OCI-LY3 (cell line): ENCODE results near the gene SMIM41.

Experiments used
- EZH2phosphoT487 ChIP-seq: fragments of 200-600 bp; shearing (Covaris generic); IDR thresholded peaks from 2 replicates; pipeline ENCODE4 v1.6.1; 2018; ENCODE audit warnings: antibody characterized with exemption, mixed run types, low read depth
- TF ChIP-seq, protein P1 (sequence below): fragments of 200-600, 300-600 bp; sonication (generic); IDR thresholded peaks from 2 replicates; pipeline ENCODE4 v1.5.1; 2014; ENCODE audit warnings: antibody characterized with exemption, low read length, low read depth

GRCh38 chr12:52079576-52080402 is at the start of gene SMIM41:
- TF ChIP-seq, protein P1, sequence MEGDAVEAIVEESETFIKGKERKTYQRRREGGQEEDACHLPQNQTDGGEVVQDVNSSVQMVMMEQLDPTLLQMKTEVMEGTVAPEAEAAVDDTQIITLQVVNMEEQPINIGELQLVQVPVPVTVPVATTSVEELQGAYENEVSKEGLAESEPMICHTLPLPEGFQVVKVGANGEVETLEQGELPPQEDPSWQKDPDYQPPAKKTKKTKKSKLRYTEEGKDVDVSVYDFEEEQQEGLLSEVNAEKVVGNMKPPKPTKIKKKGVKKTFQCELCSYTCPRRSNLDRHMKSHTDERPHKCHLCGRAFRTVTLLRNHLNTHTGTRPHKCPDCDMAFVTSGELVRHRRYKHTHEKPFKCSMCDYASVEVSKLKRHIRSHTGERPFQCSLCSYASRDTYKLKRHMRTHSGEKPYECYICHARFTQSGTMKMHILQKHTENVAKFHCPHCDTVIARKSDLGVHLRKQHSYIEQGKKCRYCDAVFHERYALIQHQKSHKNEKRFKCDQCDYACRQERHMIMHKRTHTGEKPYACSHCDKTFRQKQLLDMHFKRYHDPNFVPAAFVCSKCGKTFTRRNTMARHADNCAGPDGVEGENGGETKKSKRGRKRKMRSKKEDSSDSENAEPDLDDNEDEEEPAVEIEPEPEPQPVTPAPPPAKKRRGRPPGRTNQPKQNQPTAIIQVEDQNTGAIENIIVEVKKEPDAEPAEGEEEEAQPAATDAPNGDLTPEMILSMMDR, result no peak
- TF ChIP-seq EZH2phosphoT487, result no peak
